ENCODE results near the gene OLA1.

OLA1 gene

DNA sequence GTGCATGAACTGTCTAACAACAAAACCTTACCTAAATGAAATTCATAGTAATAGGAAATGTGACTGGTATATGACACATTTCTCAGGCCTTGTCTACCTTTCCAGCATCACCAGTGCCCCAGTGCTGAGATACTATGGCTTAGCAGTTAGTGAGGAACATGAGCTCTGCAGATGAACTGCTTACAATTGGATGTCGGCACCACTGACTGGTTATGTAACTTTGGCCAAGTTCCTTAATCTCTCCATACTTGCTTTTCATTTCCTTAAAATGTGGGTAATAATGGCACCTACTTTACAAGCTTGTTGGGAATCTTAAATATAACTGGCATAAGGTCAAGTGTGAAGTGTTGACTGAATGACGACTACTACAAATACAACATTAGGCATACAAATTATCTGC is 136.3 kb downstream of the OLA1 start:
- TF ChIP-seq, protein P1, sequence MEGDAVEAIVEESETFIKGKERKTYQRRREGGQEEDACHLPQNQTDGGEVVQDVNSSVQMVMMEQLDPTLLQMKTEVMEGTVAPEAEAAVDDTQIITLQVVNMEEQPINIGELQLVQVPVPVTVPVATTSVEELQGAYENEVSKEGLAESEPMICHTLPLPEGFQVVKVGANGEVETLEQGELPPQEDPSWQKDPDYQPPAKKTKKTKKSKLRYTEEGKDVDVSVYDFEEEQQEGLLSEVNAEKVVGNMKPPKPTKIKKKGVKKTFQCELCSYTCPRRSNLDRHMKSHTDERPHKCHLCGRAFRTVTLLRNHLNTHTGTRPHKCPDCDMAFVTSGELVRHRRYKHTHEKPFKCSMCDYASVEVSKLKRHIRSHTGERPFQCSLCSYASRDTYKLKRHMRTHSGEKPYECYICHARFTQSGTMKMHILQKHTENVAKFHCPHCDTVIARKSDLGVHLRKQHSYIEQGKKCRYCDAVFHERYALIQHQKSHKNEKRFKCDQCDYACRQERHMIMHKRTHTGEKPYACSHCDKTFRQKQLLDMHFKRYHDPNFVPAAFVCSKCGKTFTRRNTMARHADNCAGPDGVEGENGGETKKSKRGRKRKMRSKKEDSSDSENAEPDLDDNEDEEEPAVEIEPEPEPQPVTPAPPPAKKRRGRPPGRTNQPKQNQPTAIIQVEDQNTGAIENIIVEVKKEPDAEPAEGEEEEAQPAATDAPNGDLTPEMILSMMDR (conservative IDR thresholded peaks at IDR 0.05; ENCODE audit: control insufficient read depth, insufficient read depth, low read depth, low read length) = no peak
- DNase-seq (ENCODE audit: low read depth) = no peak
- H3K4me3 ChIP-seq (ENCODE audit: control insufficient read depth, low read depth, low read length) = no peak overlapping the region

GRCh38 chr2:174108579-174108978 is 139.8 kb downstream of the OLA1 start:
- TF ChIP-seq, protein P1 (conservative IDR thresholded peaks at IDR 0.05; ENCODE audit: control insufficient read depth, insufficient read depth, low read depth, low read length) = no peak
- no peak for DNase-seq (ENCODE audit: low read depth)
- H3K4me3 ChIP-seq (ENCODE audit: control insufficient read depth, low read depth, low read length) = no peak overlapping the region

DNA sequence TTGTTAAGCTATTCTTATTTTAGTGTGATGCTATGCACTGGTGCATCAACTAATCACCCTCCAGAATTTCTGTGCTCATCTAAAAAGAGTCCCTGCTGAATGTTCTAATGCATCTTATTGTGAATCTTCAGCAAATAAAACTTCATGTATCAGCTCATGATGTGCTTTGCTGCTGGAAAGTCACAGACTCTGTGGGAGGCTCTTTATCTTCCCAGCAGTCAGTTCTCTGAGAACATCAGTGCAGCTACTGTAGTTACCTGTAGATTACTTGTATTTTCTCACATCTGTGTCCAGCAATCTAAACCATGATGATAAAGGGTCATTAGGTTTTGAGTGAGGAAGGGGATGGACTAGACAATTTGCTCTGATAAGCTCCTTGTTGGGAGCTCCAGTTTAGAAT is 141.6 kb downstream of the OLA1 start:
- TF ChIP-seq, protein P1 (conservative IDR thresholded peaks at IDR 0.05; ENCODE audit: control insufficient read depth, insufficient read depth, low read depth, low read length) = no peak
- DNase-seq (ENCODE audit: low read depth) = no peak

DNA sequence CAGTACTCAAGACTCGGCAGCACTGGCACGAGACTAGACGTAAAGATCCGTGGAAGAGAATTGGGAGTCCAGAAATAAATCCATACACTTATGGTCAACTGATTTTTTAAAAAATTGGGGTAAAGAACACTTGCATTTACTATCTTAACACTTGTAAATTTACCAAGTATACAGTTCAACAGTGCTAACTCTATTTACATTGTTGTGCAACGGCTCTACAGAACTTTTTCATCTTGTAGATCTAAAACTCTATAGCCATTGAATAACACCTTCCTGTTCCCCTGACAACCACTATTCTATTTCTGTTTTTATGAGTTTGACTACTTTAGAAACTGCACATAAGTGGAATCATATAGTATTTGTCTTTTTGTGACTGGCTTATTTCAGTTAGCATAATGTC is 153.8 kb downstream of the OLA1 start:
- no peak overlapping the region for H3K4me3 ChIP-seq (ENCODE audit: control insufficient read depth, low read depth, low read length)
- no peak for DNase-seq (ENCODE audit: low read depth)
- TF ChIP-seq, protein P1 (conservative IDR thresholded peaks at IDR 0.05; ENCODE audit: control insufficient read depth, insufficient read depth, low read depth, low read length) = no peak

More for the DNA sequence above, 141.6 kb downstream of the OLA1 start:
- H3K4me3 ChIP-seq (ENCODE audit: control insufficient read depth, low read depth, low read length) = no peak overlapping the region

- TF ChIP-seq, protein P1 (conservative IDR thresholded peaks at IDR 0.05; ENCODE audit: control insufficient read depth, insufficient read depth, low read depth, low read length) = no peak
- no peak overlapping the region for H3K4me3 ChIP-seq (ENCODE audit: control insufficient read depth, low read depth, low read length)
- no peak for DNase-seq (ENCODE audit: low read depth)
Observed at GRCh38 chr2:174090476-174090875, 157.9 kb downstream of the OLA1 start.

DNA sequence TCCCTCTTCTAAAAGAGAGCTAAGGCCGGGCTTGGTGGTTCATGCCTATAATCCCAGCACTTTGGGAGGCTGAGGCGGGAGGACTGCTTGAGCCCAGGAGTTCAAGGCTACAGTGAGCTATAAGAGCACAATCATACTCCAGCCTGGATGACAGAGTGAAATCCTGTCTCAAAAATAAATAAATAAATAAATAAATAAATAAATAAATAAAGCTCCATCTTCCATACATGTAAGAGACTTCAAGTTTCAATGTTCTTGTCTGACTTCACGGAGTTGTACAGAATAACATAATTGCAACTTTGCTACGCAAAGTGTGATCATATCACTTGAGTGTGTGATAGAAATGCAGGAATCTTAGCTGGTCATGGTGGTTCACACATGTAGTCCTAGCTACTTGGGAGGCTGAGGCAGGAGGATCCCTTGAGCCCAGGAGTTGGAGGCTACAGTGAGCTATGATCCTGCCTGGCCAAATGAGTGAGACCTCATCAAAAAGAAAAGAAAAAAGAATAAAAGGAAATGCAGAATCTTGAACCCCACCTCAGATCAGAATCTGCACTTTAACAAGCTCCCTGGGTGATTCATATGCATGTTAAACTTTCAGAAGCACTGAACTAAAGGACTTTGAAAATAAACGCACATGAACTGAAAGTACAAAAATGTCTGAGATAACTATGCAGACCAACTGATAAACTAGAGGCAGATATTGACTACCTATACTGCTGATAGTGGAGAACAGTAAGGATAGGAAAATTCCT is 159.4 kb downstream of the OLA1 start:
- H3K4me3 ChIP-seq (ENCODE audit: control insufficient read depth, low read depth, low read length) = no peak overlapping the region
- TF ChIP-seq, protein P1 (conservative IDR thresholded peaks at IDR 0.05; ENCODE audit: control insufficient read depth, insufficient read depth, low read depth, low read length) = no peak
- no peak for DNase-seq (ENCODE audit: low read depth)
